BJ (cell line): Measurements from ENCODE around the gene SMARCAD1. TPM values are rescaled to one million over a fixed set of nuclear protein-coding genes. Genes with fewer than 3 reads are reported as not detected.
"Not testable (repeated sequence)": the region's sequence is repeated elsewhere in the genome, so short reads cannot be mapped to it uniquely, and the experiment has no call there.

ENCODE experiments used
- CTCF ChIA-PET: fragments of 350-600 bp; formaldehyde crosslinking; extraction: SDS; loops from one replicate; lab custom pipeline; 2021; ENCODE audit warnings: antibody characterized with exemption, inconsistent platforms; lab: Yijun Ruan, JAX
- POLR2A ChIA-PET: fragments of 300-600 bp; sonication (Branson Sonifier 250); formaldehyde crosslinking; extraction: SDS; loops from one replicate; lab custom pipeline; 2021; ENCODE audit warnings: antibody characterized with exemption; lab: Charles Lee
- DNase-seq: peaks from one replicate; pipeline ENCODE4 v3.0.0-alpha.2; 2011; ENCODE audit warnings: low read depth
- H3K27me3 ChIP-seq: 2 replicates; pipeline ENCODE4 v1.6.0; 2011; ENCODE audit warnings: low read length; ENCODE audit not compliant: control insufficient read depth, insufficient read depth
- H3K36me3 ChIP-seq: 2 replicates; pipeline ENCODE4 v1.5.1; 2011; ENCODE audit warnings: low read length; ENCODE audit not compliant: control insufficient read depth, insufficient read depth
- H3K4me3 ChIP-seq: 2 replicates; pipeline ENCODE4 v1.5.1; 2011; ENCODE audit warnings: low read depth, mild to moderate bottlenecking, control low read depth, low read length
- CTCF ChIP-seq: IDR thresholded peaks from 2 replicates; pipeline ENCODE4 v1.5.1; 2011; ENCODE audit warnings: low read depth, mild to moderate bottlenecking, control low read depth, inconsistent platforms, low read length, moderate library complexity; ENCODE audit not compliant: insufficient read depth
- polyA plus RNA-seq: library from polyadenylated mRNA; depleted of rRNA; stranded (reverse); fragments of >200 nt; gene quantifications from 2 replicates; pipeline ENCODE4 v1.2.3, GENCODE V29; 2011

The SMARCAD1 gene
- polyA plus RNA-seq, 1 experiment: 8.2 TPM

DNA sequence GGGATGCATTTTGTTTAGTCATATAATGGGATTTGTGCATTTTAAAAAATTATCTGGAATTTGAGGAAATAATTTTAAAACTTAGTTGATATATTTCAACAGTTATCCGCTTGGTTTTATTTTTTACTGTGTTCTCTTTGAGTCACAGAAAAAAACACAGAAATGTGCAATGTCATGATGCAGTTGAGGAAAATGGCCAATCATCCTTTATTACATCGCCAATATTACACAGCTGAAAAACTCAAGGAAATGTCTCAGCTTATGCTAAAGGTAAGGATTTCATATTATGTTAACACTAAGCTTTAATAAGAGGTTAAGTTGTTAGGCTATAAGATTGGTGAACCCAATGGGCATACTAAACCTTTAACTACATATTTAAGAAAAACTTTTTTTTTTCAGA lies 71.1 kb downstream of the SMARCAD1 start:
- ChIA-PET CTCF (interaction anchor here (0.8 kb wide), 1 partner anchor 8 kb away, joined by 3 read pairs; no protein-coding TSS in a partner anchor), POLR2A (no interaction called here)
- Histone ChIP-seq H3K36me3 (peaks cover 4% of the 10 kb centered on the region; the same call in 1 of the 2 replicates), H3K4me3 (no peak overlapping the region), H3K27me3 (no peaks in the 10 kb centered on the region)
- TF ChIP-seq CTCF: no peak
- no peak for DNase-seq

GRCh38 chr4:94284889-94285288 lies 77.2 kb downstream of the SMARCAD1 start:
- CTCF ChIA-PET: no interaction called here
- POLR2A ChIA-PET: no interaction called here
- H3K4me3 ChIP-seq: no peak overlapping the region
- no peaks in the 10 kb centered on the region for H3K27me3 ChIP-seq
- no peak for DNase-seq
- peaks cover 5% of the 10 kb centered on the region; the same call in 1 of the 2 replicates for H3K36me3 ChIP-seq
- no peak for TF ChIP-seq CTCF

DNA sequence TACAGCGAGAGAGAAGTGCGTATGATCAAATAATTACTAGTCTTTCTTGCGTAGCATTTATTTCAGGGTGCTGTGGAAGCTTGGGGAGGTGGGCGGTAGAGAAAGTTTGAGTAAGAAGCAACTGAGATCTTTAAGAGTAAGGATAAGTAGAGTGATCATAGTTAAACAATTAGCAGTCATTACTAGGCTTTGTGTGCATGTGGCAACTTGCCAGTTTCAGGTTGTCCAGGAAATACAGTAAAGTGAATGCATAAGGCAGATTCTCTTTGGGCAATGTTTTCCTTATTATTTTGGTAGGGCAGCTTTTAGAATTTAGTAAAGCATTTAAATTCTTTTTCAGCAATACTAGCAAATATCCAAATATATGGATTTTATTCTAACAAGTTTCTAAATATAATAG lies 78.0 kb downstream of the SMARCAD1 start:
- no peak for DNase-seq
- no peaks in the 10 kb centered on the region for H3K27me3 ChIP-seq
- H3K36me3 ChIP-seq: peaks cover 5% of the 10 kb centered on the region; the same call in 1 of the 2 replicates
- H3K4me3 ChIP-seq: no peak overlapping the region
- ChIA-PET CTCF (interaction anchor here (0.7 kb wide), 1 partner anchor 533 kb away, joined by 3 read pairs; no protein-coding TSS in a partner anchor), POLR2A (no interaction called here)
- TF ChIP-seq CTCF: no peak

- POLR2A ChIA-PET: no interaction called here
Observed at GRCh38 chr4:94290245-94290644, 82.6 kb downstream of the SMARCAD1 start.

DNA sequence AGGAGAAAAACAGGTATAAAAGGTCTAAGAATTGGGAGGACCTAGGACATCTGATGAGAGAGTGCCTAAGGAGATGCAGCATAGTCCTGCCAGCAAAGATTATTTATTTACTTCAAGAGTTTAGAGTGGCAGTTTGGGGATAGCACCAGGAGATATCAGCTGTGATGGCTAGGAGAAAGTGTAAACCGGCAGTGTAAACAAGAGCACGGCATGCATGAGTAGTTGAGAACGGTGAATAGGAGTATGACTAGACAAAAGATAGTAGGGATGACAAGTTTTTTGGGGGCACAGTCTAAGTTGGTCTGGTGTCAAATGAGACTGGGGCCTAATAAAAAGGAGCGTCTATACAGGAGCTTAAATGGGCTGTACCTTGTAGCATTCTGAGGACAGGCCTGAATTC lies 86.3 kb downstream of the SMARCAD1 start:
- H3K27me3 ChIP-seq, DNase-seq, CTCF ChIA-PET, POLR2A ChIA-PET, H3K36me3 ChIP-seq, H3K4me3 ChIP-seq: not testable (repeated sequence)

More at GRCh38 chr4:94290245-94290644, 82.6 kb downstream of the SMARCAD1 start:
- Histone ChIP-seq H3K27me3 (no peaks in the 10 kb centered on the region), H3K36me3 (0 out of 2 replicates have a peak, but pooled peaks cover 1% of the 10 kb centered on the region), H3K4me3 (no peak overlapping the region)
- CTCF ChIA-PET: no interaction called here
- TF ChIP-seq CTCF: no peak
- DNase-seq: no peak

GRCh38 chr4:94295473-94295872 lies 87.8 kb downstream of the SMARCAD1 start:
- H3K4me3 ChIP-seq, DNase-seq, CTCF ChIA-PET, H3K27me3 ChIP-seq, H3K36me3 ChIP-seq, POLR2A ChIA-PET: not testable (repeated sequence)
